Spleen (tissue), 11 donors: ENCODE measurements around the gene ZBTB49. TPM values are rescaled to one million over a fixed set of nuclear protein-coding genes. Genes with fewer than 3 reads are reported as not detected.

ENCODE experiments used
- DNase-seq: peaks from one replicate; pipeline ENCODE4 v3.0.0-alpha.2; 2020
- H3K27ac ChIP-seq, 8 donors: fragments of 200-600 bp; sonication (generic) in 7 of 8; 1 replicate in 4 of 8; 2 replicates in 4 of 8; pipeline versions ENCODE4 v1.5.0 to v1.8.0; 2016 to 2021; ENCODE audit warnings: inconsistent platforms in 4 of 8, mild to moderate bottlenecking in 4 of 8, moderate library complexity in 1 of 8
- H3K27me3 ChIP-seq, 7 donors: fragments of 200-600 bp; sonication (generic) in 6 of 7; replicated peaks in 1 of 7; 1 replicate in 4 of 7; 2 replicates in 3 of 7; pipeline versions ENCODE4 v1.5.0 to v1.8.0; 2016 to 2021; ENCODE audit warnings: inconsistent platforms in 3 of 7, mild to moderate bottlenecking in 1 of 7
- H3K36me3 ChIP-seq, 6 donors: fragments of 200-600 bp; sonication (generic) in 5 of 6; 1 replicate in 4 of 6; 2 replicates in 2 of 6; pipeline versions ENCODE4 v1.5.0 to v1.8.0; 2016 to 2021; ENCODE audit warnings: inconsistent platforms in 2 of 6
- H3K4me1 ChIP-seq, 6 donors: fragments of 200-600 bp; sonication (generic) in 5 of 6; 1 replicate in 3 of 6; 2 replicates in 3 of 6; pipeline versions ENCODE4 v1.5.0 to v1.8.0; 2016 to 2021; ENCODE audit warnings: inconsistent platforms in 3 of 6
- H3K4me3 ChIP-seq, 8 donors: fragments of 200-600 bp; sonication (generic) in 7 of 8; 1 replicate in 4 of 8; 2 replicates in 4 of 8; pipeline versions ENCODE4 v1.5.0 to v1.8.0; 2016 to 2021; ENCODE audit warnings: inconsistent platforms in 4 of 8, mild to moderate bottlenecking in 4 of 8, moderate library complexity in 2 of 8
- H3K9me3 ChIP-seq, 8 donors: fragments of 200-600 bp; sonication (generic) in 7 of 8; 1 replicate in 4 of 8; 2 replicates in 4 of 8; pipeline versions ENCODE4 v1.5.0 to v1.8.0; 2016 to 2021; ENCODE audit warnings: inconsistent platforms in 4 of 8
- CTCF ChIP-seq, 11 experiments: fragments of 200-600 bp in 7 of 11; fragments of 450-650 bp in 4 of 11; sonication (generic) in 4 of 11; IDR thresholded peaks in 8 of 11; conservative IDR thresholded peaks in 3 of 11; 1 replicate in 7 of 11; 2 replicates in 4 of 11; pipeline versions ENCODE4 v1.4.0 to v1.8.0; 2016 to 2021; ENCODE audit warnings: antibody characterized with exemption in 11 of 11, inconsistent platforms in 4 of 11, mild to moderate bottlenecking in 1 of 11
- POLR2A ChIP-seq, 3 donors: fragments of 450-650 bp; IDR thresholded peaks; one replicate each; pipeline ENCODE4 v1.5.1; 2017; ENCODE audit warnings: antibody characterized with exemption in 3 of 3, mild to moderate bottlenecking in 1 of 3
- POLR2AphosphoS5 ChIP-seq, 3 donors: sonication (generic); formaldehyde crosslinking; IDR thresholded peaks; one replicate each; pipeline ENCODE4 v1.5.1; 2017; ENCODE audit warnings: antibody characterized with exemption in 3 of 3
- WGBS, 5 donors: extraction: QIAGEN DNeasy Blood & Tissue Kit in 3 of 5; methylation state at CpG; one replicate each; pipeline versions ENCODE4 v1.1.5 to v1.1.7; 2013 to 2018; 5-methylcytosine and 5-hydroxymethylcytosine counted together
- intact Hi-C: fragments of 100-400 bp; cut with DNase I; formaldehyde crosslinking; loops from one replicate; pipeline ENCODE4 v1.15.0; 2023; ENCODE audit warnings: low total_unique reads
- polyA plus RNA-seq, 3 donors: library from polyadenylated mRNA; stranded (reverse); fragments of 200-250 nt; gene quantifications; one replicate each; pipeline ENCODE4 v1.2.1, GENCODE V29; 2013
- total RNA-seq, 7 donors: library from RNA; depleted of rRNA in 3 of 7; stranded (reverse); fragments of >200 nt in 3 of 7; fragmentation: NEBNext Ultra II Directional in 4 of 7; extraction: Animal tissue kit (Norgen Biotek cat#: 25700) in 4 of 7; gene quantifications; one replicate each; pipeline versions ENCODE4 v1.1.0 to v1.2.1, GENCODE V29; 2016 to 2021
- donor health status: healthy with polysubstance abuse.
- donor health status: DM: no; HTN: no; CAD: no; lungs with moderate emphysema.
- donor health status: DM: no; HTN: no; CAD: no.
- donor health status: Bipolar disorder and iron deficiency.
- donor health status: healthy.
- donor health status: DM: no; HTN: no; CAD: no.
- donor health status: DM: yes; HTN: yes; CAD: no.

ZBTB49 gene
- total and polyA plus RNA-seq, 10 donors: 2.7 to 25.4 (median 10.8) TPM

- 93 to 98% (median 97%) methylated on average over 3 of the region's 3 CpGs for WGBS, 5 donors
- Histone ChIP-seq H3K9me3 (no peaks in the 10 kb centered on the region), H3K27me3 (no peaks in the 10 kb centered on the region), H3K4me1 (peaks cover 16 to 48% (median 33%) of the 10 kb centered on the region in 6 donors), H3K27ac (no peak overlapping the region), H3K36me3 (peaks cover 0 to 35% (median 0%) of the 10 kb centered on the region in 6 donors), H3K4me3 (no peak overlapping the region)
- no peak for DNase-seq
- TF ChIP-seq POLR2AphosphoS5 (IDR thresholded peaks at IDR 0.05): no peak
- no peak for TF ChIP-seq CTCF (IDR thresholded peaks at IDR 0.05 in 8 of 11, conservative IDR thresholded peaks at IDR 0.05 in 3 of 11)
- no peak for TF ChIP-seq POLR2A (IDR thresholded peaks at IDR 0.05)
- intact Hi-C loops: no loop called here
Measured at GRCh38 chr4:4293279-4293678, 3.2 kb downstream of the ZBTB49 start.

GRCh38 chr4:4296283-4296846 is 6.3 kb downstream of the ZBTB49 start:
- no peak overlapping the region for H3K4me3 ChIP-seq
- intact Hi-C loops: no loop called here
- WGBS, 5 donors: 92 to 97% (median 94%) methylated on average over 5 of the region's 5 CpGs
- H3K36me3 ChIP-seq: peaks cover 0 to 62% (median 9%) of the 10 kb centered on the region in 6 donors
- H3K9me3 ChIP-seq: no peaks in the 10 kb centered on the region
- no peak for DNase-seq
- TF ChIP-seq CTCF (IDR thresholded peaks at IDR 0.05 in 8 of 11, conservative IDR thresholded peaks at IDR 0.05 in 3 of 11): no peak
- TF ChIP-seq POLR2A (IDR thresholded peaks at IDR 0.05): no peak
- no peak for TF ChIP-seq POLR2AphosphoS5 (IDR thresholded peaks at IDR 0.05)
- H3K4me1 ChIP-seq: peaks cover under 1 to 22% (median 10%) of the 10 kb centered on the region in 6 donors
- no peak overlapping the region for H3K27ac ChIP-seq
- H3K27me3 ChIP-seq: no peaks in the 10 kb centered on the region

- no peak for TF ChIP-seq POLR2AphosphoS5 (IDR thresholded peaks at IDR 0.05)
- TF ChIP-seq CTCF (IDR thresholded peaks at IDR 0.05 in 8 of 11, conservative IDR thresholded peaks at IDR 0.05 in 3 of 11): no peak
- TF ChIP-seq POLR2A (IDR thresholded peaks at IDR 0.05): no peak
- no peak for DNase-seq
- peaks cover 0 to 4% (median 0%) of the 10 kb centered on the region in 6 donors for H3K4me1 ChIP-seq
- H3K9me3 ChIP-seq: no peaks in the 10 kb centered on the region
- peaks cover 0 to 73% (median 26%) of the 10 kb centered on the region in 6 donors for H3K36me3 ChIP-seq
- no peaks in the 10 kb centered on the region for H3K27me3 ChIP-seq
- intact Hi-C loops: no loop called here
- no peak overlapping the region for H3K27ac ChIP-seq
- H3K4me3 ChIP-seq: no peak overlapping the region
- 89 to 99% (median 94%) methylated on average over 3 of the region's 3 CpGs for WGBS, 5 donors
Measured at GRCh38 chr4:4299006-4299405, 9.0 kb downstream of the ZBTB49 start.

GRCh38 chr4:4302001-4302400 is 11.9 kb downstream of the ZBTB49 start:
- DNase-seq: no peak
- Histone ChIP-seq H3K36me3 (peaks cover 0 to 87% (median 32%) of the 10 kb centered on the region in 6 donors), H3K9me3 (no peaks in the 10 kb centered on the region), H3K4me3 (no peak overlapping the region), H3K4me1 (no peaks in the 10 kb centered on the region), H3K27me3 (no peaks in the 10 kb centered on the region), H3K27ac (no peak overlapping the region)
- 93 to 97% (median 94%) methylated on average over 5 of the region's 5 CpGs for WGBS, 5 donors
- TF ChIP-seq CTCF (IDR thresholded peaks at IDR 0.05 in 8 of 11, conservative IDR thresholded peaks at IDR 0.05 in 3 of 11) (no peak), POLR2AphosphoS5 (IDR thresholded peaks at IDR 0.05) (no peak), POLR2A (IDR thresholded peaks at IDR 0.05) (no peak)
- intact Hi-C loops: no loop called here
